GM23248 (cell line): ENCODE results near the gene MSH5.

Experiments used
- EZH2 ChIP-seq: fragments of 200-600 bp; sonication (generic); IDR thresholded peaks from 2 replicates; pipeline ENCODE4 v1.6.1; 2018; ENCODE audit warnings: antibody characterized with exemption, mild to moderate bottlenecking; ENCODE audit not compliant: insufficient read depth, poor library complexity, severe bottlenecking
- EZH2phosphoT487 ChIP-seq: fragments of 200-600 bp; sonication (generic); IDR thresholded peaks from 2 replicates; pipeline ENCODE4 v1.6.1; 2018; ENCODE audit warnings: antibody characterized with exemption, moderate library complexity, mild to moderate bottlenecking, low read depth; ENCODE audit not compliant: insufficient read depth

- TF ChIP-seq EZH2phosphoT487 = no peak
- TF ChIP-seq EZH2 = no peak
These were observed 36.7 kb downstream of the MSH5 start for GRCh38 chr6:31776485-31776988.
